RPMI7951 (cell line): Measurements from ENCODE around the gene EXOG. TPM values are rescaled to one million over a fixed set of nuclear protein-coding genes. Genes with fewer than 3 reads are reported as not detected.

Experiments used
- DNase-seq: peaks from one replicate; pipeline ENCODE4 v3.0.0-alpha.2; 2012; ENCODE audit warnings: low read depth
- total RNA-seq: library from RNA; depleted of rRNA; stranded (reverse); fragments of >200 nt; shearing (Covaris generic); gene quantifications from 2 replicates; pipeline ENCODE4 v1.2.3, GENCODE V29; 2014

Gene EXOG
- total RNA-seq, 1 experiment from 2014 or later, result 6.8 TPM

DNA sequence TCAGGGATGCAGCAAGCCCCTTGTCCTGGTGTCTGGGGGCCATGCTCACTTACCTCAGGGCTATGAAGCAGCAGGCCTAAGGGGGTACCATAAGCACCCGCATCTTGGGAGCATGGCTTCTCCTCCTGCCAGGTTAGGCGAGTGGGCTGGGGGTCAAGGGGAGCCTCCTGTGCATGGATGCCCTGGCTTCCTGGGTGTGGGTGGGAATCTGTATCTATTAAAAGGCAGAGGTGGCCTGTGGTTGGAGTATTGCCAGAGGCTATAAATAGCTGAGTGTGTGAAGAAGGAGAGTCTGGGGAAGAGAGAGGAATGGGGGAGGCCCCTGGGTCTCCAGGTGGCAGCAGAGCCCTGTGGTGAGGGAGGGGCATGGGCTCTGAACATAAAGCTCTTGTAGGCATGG, 22.9 kb upstream of the EXOG start:
- DNase-seq, result peak; percentile 19

GRCh38 chr3:38474928-38475605, 21.1 kb upstream of the EXOG start:
- DNase-seq, result no peak

- DNase-seq, result no peak
These were observed 20.4 kb upstream of the EXOG start for GRCh38 chr3:38475716-38476115.

- no peak for DNase-seq
These were observed 19.9 kb upstream of the EXOG start for GRCh38 chr3:38476157-38476756.

- no peak for DNase-seq
These were observed 18.9 kb upstream of the EXOG start for GRCh38 chr3:38477057-38477820.

DNA sequence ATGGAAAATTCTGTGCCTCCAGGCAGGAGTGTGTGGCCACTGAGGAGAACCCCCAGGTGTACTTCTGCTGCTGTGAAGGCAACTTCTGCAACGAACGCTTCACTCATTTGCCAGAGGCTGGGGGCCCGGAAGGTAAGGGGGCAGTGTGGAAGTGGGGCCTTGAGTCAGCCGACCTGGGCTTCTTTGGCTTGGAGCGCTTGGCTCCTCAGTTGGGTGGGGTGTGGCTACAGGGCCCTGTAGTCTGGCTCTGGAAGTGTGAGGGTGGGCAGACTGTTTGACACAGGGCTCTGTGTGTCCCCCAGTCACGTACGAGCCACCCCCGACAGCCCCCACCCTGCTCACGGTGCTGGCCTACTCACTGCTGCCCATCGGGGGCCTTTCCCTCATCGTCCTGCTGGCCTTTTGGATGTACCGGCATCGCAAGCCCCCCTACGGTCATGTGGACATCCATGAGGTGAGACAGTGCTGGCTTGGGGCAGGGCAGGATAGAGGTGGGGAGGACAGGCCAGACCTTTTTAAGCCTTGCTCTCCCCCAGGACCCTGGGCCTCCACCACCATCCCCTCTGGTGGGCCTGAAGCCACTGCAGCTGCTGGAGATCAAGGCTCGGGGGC, 18.2 kb upstream of the EXOG start:
- no peak for DNase-seq

DNA sequence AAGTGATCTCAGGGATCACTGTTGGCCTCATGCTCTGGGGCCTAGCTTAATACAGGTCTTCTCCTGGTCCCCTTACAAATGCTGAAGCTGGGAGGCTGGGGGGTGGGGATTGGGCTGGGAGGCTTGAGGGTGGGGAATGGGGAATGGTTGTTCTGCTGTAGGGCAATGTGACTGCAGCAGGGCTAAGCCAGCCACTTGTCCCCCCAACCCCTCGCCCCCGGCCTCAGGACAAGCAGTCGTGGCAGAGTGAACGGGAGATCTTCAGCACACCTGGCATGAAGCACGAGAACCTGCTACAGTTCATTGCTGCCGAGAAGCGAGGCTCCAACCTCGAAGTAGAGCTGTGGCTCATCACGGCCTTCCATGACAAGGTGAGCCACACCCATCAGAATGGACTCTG, 17.2 kb upstream of the EXOG start:
- no peak for DNase-seq

DNA sequence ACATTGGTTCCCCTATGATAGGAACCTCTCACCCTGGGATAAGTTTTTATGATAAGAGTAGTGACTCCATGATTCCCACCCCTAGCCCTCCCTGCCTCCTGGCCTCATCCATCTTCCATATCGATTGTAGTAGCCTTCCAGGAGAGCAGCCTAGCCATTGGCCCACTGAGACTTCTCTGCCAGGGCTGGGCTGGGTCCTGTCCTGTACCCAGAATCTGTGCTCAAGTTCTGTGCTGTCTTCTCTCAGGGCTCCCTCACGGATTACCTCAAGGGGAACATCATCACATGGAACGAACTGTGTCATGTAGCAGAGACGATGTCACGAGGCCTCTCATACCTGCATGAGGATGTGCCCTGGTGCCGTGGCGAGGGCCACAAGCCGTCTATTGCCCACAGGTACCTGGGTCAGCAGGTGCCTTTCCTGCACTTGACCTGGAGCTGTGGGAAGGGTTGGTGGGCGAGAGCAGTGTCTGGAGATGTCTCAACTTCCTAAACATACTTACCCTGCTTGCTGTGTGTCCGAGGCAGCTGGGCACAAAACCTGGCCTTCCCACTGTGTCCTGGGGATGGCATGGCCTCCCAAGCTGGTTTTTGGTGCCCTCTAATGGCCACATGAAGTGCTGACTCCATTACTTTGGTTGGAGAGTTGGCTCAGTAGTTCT, 16.6 kb upstream of the EXOG start:
- DNase-seq, result peak; percentile 64

DNA sequence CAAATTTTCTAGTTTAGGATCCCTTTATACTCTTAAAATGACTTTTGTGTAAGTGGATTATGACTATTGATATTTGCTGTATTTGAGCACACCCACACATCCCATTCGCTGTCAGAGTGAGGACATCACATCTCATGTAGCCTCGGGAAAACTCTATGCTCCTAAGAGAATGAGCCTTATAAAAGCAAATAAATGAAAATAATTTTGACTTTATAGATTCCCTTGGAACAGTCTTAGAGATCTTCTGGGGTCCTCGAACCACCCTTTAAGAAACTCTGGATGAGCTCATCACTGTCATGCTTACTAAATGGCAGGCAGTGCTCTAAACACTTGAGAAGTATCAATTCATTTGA, 16.1 kb upstream of the EXOG start:
- no peak for DNase-seq

GRCh38 chr3:38480930-38481329, 15.2 kb upstream of the EXOG start:
- DNase-seq, result no peak

DNA sequence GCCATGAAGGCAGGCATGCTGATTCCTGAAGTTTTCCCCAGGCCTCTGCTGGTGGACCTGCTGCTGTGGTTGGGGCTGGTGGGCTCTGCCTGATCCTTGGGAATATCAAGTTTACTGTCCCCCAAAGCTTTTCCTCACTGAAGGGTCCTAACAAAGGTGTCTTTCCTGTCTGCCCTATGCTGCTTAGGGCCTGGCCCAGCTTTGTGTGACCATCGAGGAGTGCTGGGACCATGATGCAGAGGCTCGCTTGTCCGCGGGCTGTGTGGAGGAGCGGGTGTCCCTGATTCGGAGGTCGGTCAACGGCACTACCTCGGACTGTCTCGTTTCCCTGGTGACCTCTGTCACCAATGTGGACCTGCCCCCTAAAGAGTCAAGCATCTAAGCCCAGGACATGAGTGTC, 13.2 kb upstream of the EXOG start:
- DNase-seq, result no peak

DNA sequence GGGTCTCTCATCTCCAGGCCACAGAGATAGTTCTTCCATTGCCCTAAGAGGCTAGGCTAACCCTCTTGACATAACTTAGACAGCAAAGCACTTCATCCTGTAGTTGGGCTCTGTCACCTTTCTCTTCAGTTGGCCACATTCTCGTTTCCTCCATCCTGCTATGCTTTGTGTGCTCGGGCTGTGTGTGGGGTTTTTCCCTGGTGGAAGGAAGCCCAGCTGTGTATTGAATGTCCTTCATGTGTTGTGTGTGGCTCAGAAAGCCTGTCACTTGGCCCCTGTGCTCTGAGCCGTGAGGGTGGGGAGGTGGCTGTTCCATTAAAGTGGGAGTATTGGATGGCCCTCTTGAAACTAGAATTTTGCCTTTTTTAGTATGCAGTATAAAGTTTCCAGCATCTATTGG, 8.8 kb upstream of the EXOG start:
- no peak for DNase-seq

GRCh38 chr3:38488949-38489348, 7.2 kb upstream of the EXOG start:
- no peak for DNase-seq

- DNase-seq, result no peak
These were observed 6.4 kb upstream of the EXOG start for GRCh38 chr3:38489766-38490165.

DNA sequence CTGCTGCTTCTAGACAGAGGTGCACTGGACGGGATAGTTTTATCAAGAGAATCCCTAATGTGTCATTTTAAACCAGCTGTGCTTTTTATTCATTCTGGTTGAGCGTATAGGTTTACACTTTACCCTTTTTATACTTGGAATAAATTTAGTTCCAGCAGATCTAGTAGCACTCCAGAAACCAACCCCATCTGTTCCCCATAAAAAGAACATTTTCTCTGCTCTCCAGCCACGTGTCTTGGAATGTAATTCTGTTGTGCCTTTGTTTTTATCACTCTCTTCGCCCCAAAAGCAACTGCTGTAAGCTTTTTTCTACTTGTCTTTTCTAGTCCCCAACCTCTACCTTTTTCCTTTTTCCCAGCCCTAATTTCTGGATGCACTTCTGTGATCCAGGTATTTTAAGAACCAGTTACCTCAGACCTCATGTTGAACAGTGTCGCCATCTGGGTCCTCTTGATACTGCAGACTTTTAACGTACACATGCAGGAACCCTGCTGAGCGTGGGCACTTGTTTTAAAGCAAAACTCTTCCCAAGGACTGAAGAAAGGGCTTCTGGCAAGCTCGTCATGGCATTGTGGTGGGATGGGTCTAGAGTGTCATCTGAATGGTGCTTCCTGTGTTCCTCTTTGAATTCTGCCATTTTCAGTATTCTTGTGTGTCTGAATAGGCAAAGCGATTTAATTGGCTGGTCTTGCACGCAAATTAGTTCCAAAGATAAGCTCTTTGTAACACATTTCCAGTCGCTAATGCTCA, 5.7 kb upstream of the EXOG start:
- DNase-seq, result no peak

DNA sequence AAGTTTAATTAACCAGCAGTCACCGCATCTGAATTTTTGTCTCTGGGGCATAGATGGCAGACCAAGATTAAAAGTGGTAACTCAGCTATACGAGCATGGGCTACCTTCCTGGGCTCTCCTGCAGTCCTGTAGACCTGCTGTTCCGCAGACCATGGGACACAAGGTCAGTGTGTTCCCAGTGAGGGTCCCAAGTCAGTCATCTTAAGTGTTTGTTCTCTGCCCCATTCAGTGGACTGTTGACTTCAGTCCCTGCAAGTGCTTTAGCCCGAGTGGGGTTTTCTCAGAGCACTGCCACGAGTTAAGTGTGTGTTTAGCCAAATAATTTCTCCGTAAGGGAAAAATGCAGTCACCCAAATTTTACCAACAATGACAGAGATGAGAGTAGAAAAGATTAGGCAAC, 4.9 kb upstream of the EXOG start:
- DNase-seq, result no peak

- peak; percentile 23 for DNase-seq
These were observed 3.1 kb upstream of the EXOG start for GRCh38 chr3:38493031-38493430.

DNA sequence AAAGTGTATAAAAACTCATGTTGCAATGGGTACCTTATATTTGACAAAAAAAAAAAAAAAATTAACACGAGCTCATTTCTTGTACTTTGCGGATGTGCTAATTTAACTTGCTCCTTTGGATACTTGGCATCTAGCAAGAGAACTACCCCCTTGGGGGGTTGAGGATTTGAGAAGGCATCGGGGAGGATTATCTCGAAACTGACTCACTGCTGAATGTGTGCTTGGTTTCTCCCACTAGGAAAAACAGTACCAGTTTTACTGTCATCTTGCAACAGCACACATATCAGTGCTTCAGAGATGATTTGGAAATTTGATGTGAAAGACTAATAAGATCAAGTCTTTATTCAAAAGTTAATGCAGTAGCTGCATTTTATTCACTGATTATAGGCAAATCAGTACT, 891 bp downstream of the EXOG start:
- DNase-seq, result peak; percentile 33

DNA sequence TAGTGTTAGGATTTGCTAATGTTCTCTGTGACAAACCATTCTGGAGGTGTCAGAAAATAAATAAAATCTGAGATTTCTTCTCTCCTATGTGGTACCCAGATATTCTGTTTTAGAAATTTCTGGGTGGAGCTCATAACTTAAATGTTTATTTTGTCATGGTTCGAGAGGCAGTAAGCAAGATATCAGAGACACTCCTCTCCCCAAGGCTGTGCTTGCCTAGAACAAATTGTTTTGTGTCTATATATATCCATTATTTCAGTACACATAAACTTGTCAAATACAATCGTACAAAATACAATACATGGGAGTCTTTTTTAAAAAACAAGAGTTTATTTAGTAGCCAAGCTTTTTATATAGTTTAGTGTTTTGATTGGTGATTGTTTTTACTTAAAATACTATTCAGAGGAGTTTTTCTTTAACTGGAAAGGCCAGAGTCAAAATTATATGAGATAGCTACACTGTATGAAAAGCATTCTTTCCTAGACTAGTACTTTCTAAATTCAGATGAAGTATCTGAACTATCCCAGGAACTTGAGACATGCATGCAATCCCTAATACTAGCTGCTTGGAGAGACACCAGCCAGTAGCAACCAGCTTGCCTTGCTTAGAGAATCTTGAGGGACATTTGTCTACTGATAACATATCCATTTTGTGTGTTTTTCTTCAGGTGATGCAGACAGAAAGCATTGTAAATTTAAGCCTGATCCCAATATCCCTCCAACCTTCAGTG, 4.7 kb downstream of the EXOG start:
- DNase-seq, result no peak

GRCh38 chr3:38507120-38507519, 11.0 kb downstream of the EXOG start:
- no peak for DNase-seq

DNA sequence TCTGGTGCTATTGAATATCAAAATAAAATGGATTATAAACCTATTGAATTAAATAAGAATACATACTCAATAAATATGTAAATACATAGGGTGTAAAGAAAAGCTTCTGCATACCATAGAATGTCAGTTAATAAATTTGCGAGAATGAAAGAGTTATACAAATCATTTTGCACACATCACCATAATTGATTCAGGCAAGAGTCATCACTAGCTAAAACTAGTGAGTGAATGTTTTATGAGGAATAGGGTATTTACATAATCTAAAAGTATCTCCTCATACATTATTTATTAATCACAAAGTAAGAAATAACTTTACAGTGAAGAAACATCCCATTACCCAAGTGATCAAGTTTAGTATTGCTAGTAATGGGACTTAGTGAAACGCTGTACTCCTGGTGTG, 13.6 kb downstream of the EXOG start:
- DNase-seq, result no peak
